Measurements from ENCODE around the gene TFAP2C. TPM values are rescaled to one million over a fixed set of nuclear protein-coding genes. Genes with fewer than 3 reads are reported as not detected.

TFAP2C gene
- total RNA-seq, 4 donors from 2014 or later, result 0.16 to 4.1 (median 2.2) TPM

DNA sequence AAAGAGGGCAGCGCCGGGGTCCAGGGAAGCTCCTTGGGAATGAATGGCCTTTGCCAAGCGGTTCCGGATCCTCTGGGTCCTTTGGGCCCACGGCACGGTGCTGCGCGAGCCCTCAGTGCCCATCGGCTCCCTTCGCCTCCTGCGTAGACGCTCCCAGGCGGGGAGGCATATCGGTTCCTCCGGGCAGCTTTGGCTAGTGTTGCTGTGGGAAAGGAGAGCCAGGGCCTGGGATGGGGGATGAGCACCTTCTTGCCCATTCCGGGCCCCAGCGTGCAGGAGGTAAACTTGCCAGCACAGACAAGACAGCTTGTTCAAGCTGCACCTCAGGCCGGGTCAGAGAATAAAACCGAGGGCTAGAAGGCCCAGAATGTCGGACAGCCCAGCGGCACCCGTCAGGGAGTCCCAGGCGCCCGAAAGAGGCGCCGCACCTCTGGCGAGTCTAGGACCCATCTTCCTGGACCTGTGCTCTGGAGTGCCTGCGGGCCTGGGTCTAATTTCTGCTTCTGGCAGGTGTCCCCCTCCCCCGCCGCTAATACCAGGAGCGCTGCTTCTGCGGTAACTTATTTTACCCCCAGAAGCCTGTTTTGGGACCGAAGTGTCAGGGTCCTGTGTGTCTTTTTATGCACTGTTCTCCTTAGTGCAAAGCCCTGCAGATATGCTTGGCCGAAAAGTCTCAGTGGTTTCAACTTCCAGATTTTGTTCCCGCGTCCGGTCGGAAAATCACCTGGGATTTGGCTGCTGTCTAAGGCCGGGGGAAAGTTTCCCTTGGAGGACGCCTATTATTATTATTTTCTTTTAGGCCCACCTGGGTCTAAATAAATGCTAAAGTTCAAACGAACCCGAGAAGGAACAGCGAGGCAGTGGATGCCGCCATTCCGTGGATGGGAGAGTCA is 1.7 kb upstream of the TFAP2C start:
- TF ChIP-seq EP300 (IDR thresholded peaks at IDR 0.05) (no peak), POLR2AphosphoS5 (IDR thresholded peaks at IDR 0.05) (no peak), POLR2A (IDR thresholded peaks at IDR 0.05) (no peak)
- TF ChIP-seq, protein P1, sequence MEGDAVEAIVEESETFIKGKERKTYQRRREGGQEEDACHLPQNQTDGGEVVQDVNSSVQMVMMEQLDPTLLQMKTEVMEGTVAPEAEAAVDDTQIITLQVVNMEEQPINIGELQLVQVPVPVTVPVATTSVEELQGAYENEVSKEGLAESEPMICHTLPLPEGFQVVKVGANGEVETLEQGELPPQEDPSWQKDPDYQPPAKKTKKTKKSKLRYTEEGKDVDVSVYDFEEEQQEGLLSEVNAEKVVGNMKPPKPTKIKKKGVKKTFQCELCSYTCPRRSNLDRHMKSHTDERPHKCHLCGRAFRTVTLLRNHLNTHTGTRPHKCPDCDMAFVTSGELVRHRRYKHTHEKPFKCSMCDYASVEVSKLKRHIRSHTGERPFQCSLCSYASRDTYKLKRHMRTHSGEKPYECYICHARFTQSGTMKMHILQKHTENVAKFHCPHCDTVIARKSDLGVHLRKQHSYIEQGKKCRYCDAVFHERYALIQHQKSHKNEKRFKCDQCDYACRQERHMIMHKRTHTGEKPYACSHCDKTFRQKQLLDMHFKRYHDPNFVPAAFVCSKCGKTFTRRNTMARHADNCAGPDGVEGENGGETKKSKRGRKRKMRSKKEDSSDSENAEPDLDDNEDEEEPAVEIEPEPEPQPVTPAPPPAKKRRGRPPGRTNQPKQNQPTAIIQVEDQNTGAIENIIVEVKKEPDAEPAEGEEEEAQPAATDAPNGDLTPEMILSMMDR (IDR thresholded peaks at IDR 0.05), result no peak
- H3K4me3 ChIP-seq, result no peak overlapping the region
- peaks cover 0 to 56% (median 25%) of the 10 kb centered on the region in 3 donors for H3K4me1 ChIP-seq
- no peaks in the 10 kb centered on the region for H3K9me3 ChIP-seq
- H3K36me3 ChIP-seq, result no peaks in the 10 kb centered on the region
- H3K27me3 ChIP-seq, result peaks cover 94% of the 10 kb centered on the region
- ATAC-seq, result no peak
- no peak overlapping the region for H3K27ac ChIP-seq
- 0 to 5% methylated on average over 1 to 8 of the region's 45 CpGs for WGBS, 2 donors (ENCODE audit: low coverage in 1 of 2)

DNA sequence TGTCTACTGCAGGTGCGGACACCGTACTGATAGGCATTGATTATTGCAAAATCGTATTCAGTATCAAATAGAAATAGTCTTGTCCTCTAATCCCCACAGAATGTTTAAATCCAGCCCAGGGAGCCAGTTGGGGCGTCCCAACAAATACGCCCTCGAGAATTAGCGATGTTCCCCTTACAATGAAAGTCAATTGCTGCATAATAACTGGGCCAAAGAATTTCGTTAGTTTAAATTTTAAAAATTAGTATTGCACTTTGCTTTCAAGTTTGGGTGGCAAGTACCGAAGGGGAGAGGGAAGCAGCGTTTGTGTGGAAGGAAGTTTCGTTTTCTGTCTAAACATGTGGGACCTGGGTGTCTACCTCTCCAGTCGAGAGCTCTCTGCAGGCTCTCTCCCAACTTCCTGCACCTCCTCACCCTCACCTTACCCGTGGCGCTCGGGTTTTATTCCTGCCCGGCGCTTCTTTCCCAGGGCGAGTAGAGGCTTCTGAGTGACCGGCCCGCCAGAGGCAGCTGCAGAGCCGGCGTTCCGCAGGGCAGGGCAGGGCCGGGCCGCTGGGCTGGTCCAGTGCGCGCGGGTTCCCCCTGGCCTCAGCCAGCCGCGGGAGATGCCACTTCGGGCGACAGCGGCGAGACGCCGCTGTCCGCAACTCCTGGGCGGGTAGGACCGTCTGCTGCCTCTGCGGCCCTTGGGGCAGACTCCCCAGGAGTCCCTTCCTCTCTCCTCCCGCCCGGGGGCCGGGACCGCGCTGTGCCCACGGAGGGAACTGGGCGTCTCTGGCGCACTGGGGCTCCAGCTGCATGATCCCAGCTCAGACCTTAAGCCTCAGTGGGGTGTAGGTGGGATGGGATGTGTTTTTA is 862 bp upstream of the TFAP2C start:
- H3K4me1 ChIP-seq, result peaks cover 0 to 56% (median 25%) of the 10 kb centered on the region in 3 donors

DNA sequence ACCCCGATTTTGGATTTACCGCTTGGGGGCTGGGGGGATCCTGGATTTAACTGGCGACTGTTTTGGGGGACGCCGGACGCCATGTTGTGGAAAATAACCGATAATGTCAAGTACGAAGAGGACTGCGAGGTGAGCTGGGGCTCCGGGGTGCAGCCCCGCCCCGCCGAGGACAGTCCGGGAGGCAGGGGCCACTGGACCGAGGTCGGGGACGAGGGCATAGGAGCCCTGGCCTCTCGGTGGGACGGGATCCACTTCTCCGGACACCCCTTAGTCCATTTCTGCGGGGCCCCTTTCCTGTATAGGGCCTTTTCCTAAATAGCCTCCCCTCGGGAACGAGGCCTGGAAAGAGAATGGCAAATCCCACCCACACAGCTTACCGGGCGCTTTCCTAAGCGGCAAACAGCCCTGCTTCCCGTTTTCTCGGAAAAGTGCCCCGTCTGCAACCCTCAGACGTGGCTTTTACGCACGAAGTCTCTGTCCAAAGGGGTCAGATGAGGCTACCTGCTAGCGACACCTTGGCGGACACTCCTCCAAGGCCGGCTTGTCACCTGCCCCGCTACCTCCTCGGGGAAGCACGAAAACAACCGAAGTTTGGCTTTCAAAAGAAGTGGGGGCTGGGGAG is 469 bp downstream of the TFAP2C start:
- H3K36me3 ChIP-seq, result no peaks in the 10 kb centered on the region
- WGBS, 2 donors (ENCODE audit: low coverage in 1 of 2), result 0% methylated on average over 3 of the region's 39 CpGs; no CpG with 5 or more reads in 1 of the 2 donors
- H3K27ac ChIP-seq, result peak overlapping the region in 3 of 4 donors; percentile 33 to 81 (median 80)
- no peaks in the 10 kb centered on the region for H3K9me3 ChIP-seq
- peak overlapping the region; percentile 8 to 58 for H3K4me3 ChIP-seq
- TF ChIP-seq, protein P1 (IDR thresholded peaks at IDR 0.05), result no peak
- TF ChIP-seq EP300 (IDR thresholded peaks at IDR 0.05) (no peak), POLR2AphosphoS5 (IDR thresholded peaks at IDR 0.05) (no peak), POLR2A (IDR thresholded peaks at IDR 0.05) (no peak)
- H3K27me3 ChIP-seq, result peaks cover 99% of the 10 kb centered on the region
- ATAC-seq, result no peak
- H3K4me1 ChIP-seq, result peaks cover 0 to 56% (median 25%) of the 10 kb centered on the region in 3 donors

More for the DNA sequence above, 862 bp upstream of the TFAP2C start:
- no peak for TF ChIP-seq EP300 (IDR thresholded peaks at IDR 0.05)
- TF ChIP-seq, protein P1 (IDR thresholded peaks at IDR 0.05), result no peak
- TF ChIP-seq POLR2AphosphoS5 (IDR thresholded peaks at IDR 0.05), result no peak
- no peak for TF ChIP-seq POLR2A (IDR thresholded peaks at IDR 0.05)
- 11 to 20% methylated on average over 7 to 10 of the region's 48 CpGs for WGBS, 2 donors (ENCODE audit: low coverage in 1 of 2)
- no peaks in the 10 kb centered on the region for H3K9me3 ChIP-seq
- no peak overlapping the region for H3K27ac ChIP-seq
- H3K27me3 ChIP-seq, result peaks cover 100% of the 10 kb centered on the region
- no peaks in the 10 kb centered on the region for H3K36me3 ChIP-seq
- peak; percentile 24 for ATAC-seq
- peak overlapping the region in 1 of 2 donors; percentile 58 for H3K4me3 ChIP-seq

DNA sequence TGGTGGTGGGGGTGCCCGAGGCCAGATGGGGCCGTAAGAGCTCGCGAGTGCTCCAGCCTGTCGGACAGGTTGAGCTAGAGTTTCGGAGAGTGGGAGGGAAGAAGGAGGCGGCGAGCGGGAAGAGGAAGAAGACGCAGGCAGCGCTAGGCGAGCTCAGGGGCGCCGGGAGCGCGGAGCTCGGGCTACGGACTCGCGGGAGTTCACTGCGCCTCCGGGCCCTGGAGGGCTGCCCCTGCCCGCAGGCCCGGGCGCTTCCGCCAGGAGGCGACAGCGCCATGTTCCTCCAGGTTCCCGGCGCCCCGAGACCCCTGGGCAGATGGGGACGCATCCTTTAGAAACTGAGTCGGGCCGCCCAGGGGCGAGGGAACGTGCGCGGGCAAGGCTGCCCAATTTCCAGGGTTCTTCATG is 984 bp downstream of the TFAP2C start:
- peaks cover 0 to 56% (median 25%) of the 10 kb centered on the region in 3 donors for H3K4me1 ChIP-seq
- no peak for TF ChIP-seq EP300 (IDR thresholded peaks at IDR 0.05)
- TF ChIP-seq, protein P1 (IDR thresholded peaks at IDR 0.05), result peak in 2 of 4 experiments; percentile 31 to 81
- TF ChIP-seq POLR2AphosphoS5 (IDR thresholded peaks at IDR 0.05), result no peak

More for the DNA sequence above, 984 bp downstream of the TFAP2C start:
- 1% methylated on average over 22 of the region's 38 CpGs; no CpG with 5 or more reads in 1 of the 2 donors for WGBS, 2 donors (ENCODE audit: low coverage in 1 of 2)
- no peaks in the 10 kb centered on the region for H3K36me3 ChIP-seq
- H3K9me3 ChIP-seq, result no peaks in the 10 kb centered on the region
- H3K4me3 ChIP-seq, result peak overlapping the region; percentile 8 to 58
- ATAC-seq, result peak; percentile 31
- H3K27ac ChIP-seq, result peak overlapping the region in 2 of 4 donors; percentile 80 to 81
- peaks cover 99% of the 10 kb centered on the region for H3K27me3 ChIP-seq
